HepG2 (cell line): ENCODE data around the gene ZNF556. TPM values are rescaled to one million over a fixed set of nuclear protein-coding genes. Genes with fewer than 3 reads are reported as not detected.

Source experiments
- ATF1 ChIP-seq: IDR thresholded peaks from 2 replicates; pipeline ENCODE4 v1.6.1; 2016; ENCODE audit warnings: mild to moderate bottlenecking, control low read depth
- CSRNP1 ChIP-seq: sonication (generic); formaldehyde crosslinking; IDR thresholded peaks from 2 replicates; pipeline ENCODE4 v1.8.1; 2023; ENCODE audit warnings: mild to moderate bottlenecking, missing genetic modification reagents
- ERF ChIP-seq: IDR thresholded peaks from 2 replicates; pipeline ENCODE4 v1.6.1; 2018; ENCODE audit warnings: missing biosample characterization, missing genetic modification reagents
- FOXA3 ChIP-seq: IDR thresholded peaks from 2 replicates; pipeline ENCODE4 v1.6.1; 2016; ENCODE audit warnings: missing genetic modification reagents, missing compliant biosample characterization
- HMGXB3 ChIP-seq: sonication (generic); formaldehyde crosslinking; IDR thresholded peaks from 2 replicates; pipeline ENCODE4 v1.4.0; 2020; ENCODE audit warnings: missing genetic modification reagents, borderline replicate concordance
- HOMEZ ChIP-seq: IDR thresholded peaks from 2 replicates; pipeline ENCODE4 v1.6.1; 2016; ENCODE audit warnings: low read depth
- HOXA5 ChIP-seq: sonication (generic); formaldehyde crosslinking; IDR thresholded peaks from 2 replicates; pipeline ENCODE4 v1.4.0; 2020; ENCODE audit warnings: missing genetic modification reagents
- KDM3A ChIP-seq: IDR thresholded peaks from 2 replicates; pipeline ENCODE4 v1.6.1; 2018; ENCODE audit warnings: low read depth, missing compliant biosample characterization
- MED1 ChIP-seq: sonication (generic); formaldehyde crosslinking; IDR thresholded peaks from 2 replicates; pipeline ENCODE4 v1.4.0; 2020; ENCODE audit warnings: missing genetic modification reagents
- SAP130 ChIP-seq: IDR thresholded peaks from 2 replicates; pipeline ENCODE4 v1.6.1; 2016; ENCODE audit warnings: low read depth
- SYNCRIP ChIP-seq: fragments of 200-400 bp; formaldehyde crosslinking; IDR thresholded peaks from 2 replicates; pipeline ENCODE4 v1.6.1; 2018; ENCODE audit warnings: mild to moderate bottlenecking, low read depth, low read length; ENCODE audit not compliant: insufficient read depth
- ZMYM2 ChIP-seq: sonication (generic); formaldehyde crosslinking; IDR thresholded peaks from 2 replicates; pipeline ENCODE4 v1.8.0; 2022; ENCODE audit warnings: mild to moderate bottlenecking, missing genetic modification reagents
- ZMYM3 ChIP-seq: sonication (generic); formaldehyde crosslinking; IDR thresholded peaks from 2 replicates; pipeline ENCODE4 v1.5.1; 2020; ENCODE audit warnings: mild to moderate bottlenecking, missing genetic modification reagents
- ZMYM4 ChIP-seq: sonication (generic); formaldehyde crosslinking; IDR thresholded peaks from 2 replicates; pipeline ENCODE4 v1.8.1; 2023; ENCODE audit warnings: mild to moderate bottlenecking, missing genetic modification reagents
- ZNF615 ChIP-seq: sonication (generic); formaldehyde crosslinking; IDR thresholded peaks from 2 replicates; pipeline ENCODE4 v1.5.0; 2020; ENCODE audit warnings: mild to moderate bottlenecking, missing genetic modification reagents, borderline replicate concordance
- ZNF790 ChIP-seq: sonication (generic); formaldehyde crosslinking; IDR thresholded peaks from 2 replicates; pipeline ENCODE4 v1.8.0; 2022; ENCODE audit warnings: missing genetic modification reagents, mild to moderate bottlenecking, borderline replicate concordance
- polyA plus RNA-seq, 8 experiments: library from polyadenylated mRNA; depleted of rRNA in 3 of 8; stranded (reverse) in 7 of 8; unstranded in 1 of 8; fragments of >200 nt; fragmentation: Illumina TruSeq in 4 of 8; extraction: Trizol in 4 of 8; gene quantifications; 2 replicates each; pipeline versions ENCODE4 v1.2.1 to v1.2.3, GENCODE V29; 2011 to 2016; ENCODE audit warnings: low read depth in 4 of 8, missing spikeins in 1 of 8, mixed read lengths in 1 of 8; ENCODE audit not compliant: insufficient read depth in 1 of 8
- total RNA-seq, 5 experiments: library from RNA; depleted of rRNA; stranded (reverse); fragments of >200 nt; fragmentation: Illumina TruSeq; extraction: Trizol; gene quantifications; 2 replicates each; pipeline ENCODE4 v1.2.3, GENCODE V29; 2016; ENCODE audit warnings: low read depth in 1 of 5
- TF ChIP-seq, protein P1 (sequence below): sonication (generic); formaldehyde crosslinking; IDR thresholded peaks from 2 replicates; pipeline ENCODE4 v1.4.0; 2020; ENCODE audit warnings: missing genetic modification reagents

Gene ZNF556
- total and polyA plus RNA-seq, 2 of the 13 experiments (the other 11 are each of a cell fraction or from before 2014, with no cell fraction given): 4.2 to 28.6 TPM

DNA sequence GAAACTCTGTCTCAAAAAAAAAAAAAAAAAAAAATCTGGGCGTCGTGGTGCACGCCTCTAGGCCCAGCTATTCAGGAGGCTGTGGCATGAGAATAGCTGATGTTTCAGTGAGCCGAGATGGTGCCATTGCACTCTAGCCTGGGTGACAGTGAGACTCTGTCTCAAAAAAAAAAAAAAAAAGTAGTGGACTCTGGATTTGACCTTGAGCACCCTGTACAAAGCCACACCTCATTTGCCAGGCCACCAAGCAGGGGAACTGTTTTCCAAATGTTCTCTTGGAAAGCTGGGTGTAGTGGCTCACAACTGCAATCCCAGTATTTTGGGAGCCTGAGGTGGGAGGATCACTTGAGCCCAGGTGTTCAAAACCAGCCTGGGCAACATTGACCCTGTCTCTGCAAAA, 29.7 kb upstream of the ZNF556 start (continued):
- TF ChIP-seq CSRNP1 (0 out of 2 replicates have a peak, but pooled peaks have one; percentile 20), HOXA5 (CRISPR knock-in tag) (0 out of 2 replicates have a peak, but pooled peaks have one; percentile 33), ZMYM4 (CRISPR knock-in tag) (0 out of 2 replicates have a peak, but pooled peaks have one; percentile 21), ZMYM3 (CRISPR knock-in tag) (peak; percentile 60; the same call in 1 of the 2 replicates), FOXA3 (CRISPR knock-in tag) (no peak; the same call in 1 of the 2 replicates), HMGXB3 (0 out of 2 replicates have a peak, but pooled peaks have one; percentile 74), SYNCRIP (no peak), ZMYM2 (CRISPR knock-in tag) (peak; percentile 18; the same call in 1 of the 2 replicates), ATF1 (CRISPR knock-in tag) (0 out of 2 replicates have a peak, but pooled peaks have one; percentile 32), ZNF790 (CRISPR knock-in tag) (no peak), SAP130 (CRISPR knock-in tag) (peak; percentile 58), ERF (CRISPR knock-in tag) (0 out of 2 replicates have a peak, but pooled peaks have one; percentile 28), KDM3A (CRISPR knock-in tag) (0 out of 2 replicates have a peak, but pooled peaks have one; percentile 21), ZNF615 (no peak), MED1 (CRISPR knock-in tag) (peak; percentile 43), HOMEZ (CRISPR knock-in tag) (peak; percentile 31; the same call in 1 of the 2 replicates)
- TF ChIP-seq, protein P1, sequence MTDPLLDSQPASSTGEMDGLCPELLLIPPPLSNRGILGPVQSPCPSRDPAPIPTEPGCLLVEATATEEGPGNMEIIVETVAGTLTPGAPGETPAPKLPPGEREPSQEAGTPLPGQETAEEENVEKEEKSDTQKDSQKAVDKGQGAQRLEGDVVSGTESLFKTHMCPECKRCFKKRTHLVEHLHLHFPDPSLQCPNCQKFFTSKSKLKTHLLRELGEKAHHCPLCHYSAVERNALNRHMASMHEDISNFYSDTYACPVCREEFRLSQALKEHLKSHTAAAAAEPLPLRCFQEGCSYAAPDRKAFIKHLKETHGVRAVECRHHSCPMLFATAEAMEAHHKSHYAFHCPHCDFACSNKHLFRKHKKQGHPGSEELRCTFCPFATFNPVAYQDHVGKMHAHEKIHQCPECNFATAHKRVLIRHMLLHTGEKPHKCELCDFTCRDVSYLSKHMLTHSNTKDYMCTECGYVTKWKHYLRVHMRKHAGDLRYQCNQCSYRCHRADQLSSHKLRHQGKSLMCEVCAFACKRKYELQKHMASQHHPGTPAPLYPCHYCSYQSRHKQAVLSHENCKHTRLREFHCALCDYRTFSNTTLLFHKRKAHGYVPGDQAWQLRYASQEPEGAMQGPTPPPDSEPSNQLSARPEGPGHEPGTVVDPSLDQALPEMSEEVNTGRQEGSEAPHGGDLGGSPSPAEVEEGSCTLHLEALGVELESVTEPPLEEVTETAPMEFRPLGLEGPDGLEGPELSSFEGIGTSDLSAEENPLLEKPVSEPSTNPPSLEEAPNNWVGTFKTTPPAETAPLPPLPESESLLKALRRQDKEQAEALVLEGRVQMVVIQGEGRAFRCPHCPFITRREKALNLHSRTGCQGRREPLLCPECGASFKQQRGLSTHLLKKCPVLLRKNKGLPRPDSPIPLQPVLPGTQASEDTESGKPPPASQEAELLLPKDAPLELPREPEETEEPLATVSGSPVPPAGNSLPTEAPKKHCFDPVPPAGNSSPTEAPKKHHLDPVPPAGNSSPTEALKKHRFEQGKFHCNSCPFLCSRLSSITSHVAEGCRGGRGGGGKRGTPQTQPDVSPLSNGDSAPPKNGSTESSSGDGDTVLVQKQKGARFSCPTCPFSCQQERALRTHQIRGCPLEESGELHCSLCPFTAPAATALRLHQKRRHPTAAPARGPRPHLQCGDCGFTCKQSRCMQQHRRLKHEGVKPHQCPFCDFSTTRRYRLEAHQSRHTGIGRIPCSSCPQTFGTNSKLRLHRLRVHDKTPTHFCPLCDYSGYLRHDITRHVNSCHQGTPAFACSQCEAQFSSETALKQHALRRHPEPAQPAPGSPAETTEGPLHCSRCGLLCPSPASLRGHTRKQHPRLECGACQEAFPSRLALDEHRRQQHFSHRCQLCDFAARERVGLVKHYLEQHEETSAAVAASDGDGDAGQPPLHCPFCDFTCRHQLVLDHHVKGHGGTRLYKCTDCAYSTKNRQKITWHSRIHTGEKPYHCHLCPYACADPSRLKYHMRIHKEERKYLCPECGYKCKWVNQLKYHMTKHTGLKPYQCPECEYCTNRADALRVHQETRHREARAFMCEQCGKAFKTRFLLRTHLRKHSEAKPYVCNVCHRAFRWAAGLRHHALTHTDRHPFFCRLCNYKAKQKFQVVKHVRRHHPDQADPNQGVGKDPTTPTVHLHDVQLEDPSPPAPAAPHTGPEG (CRISPR knock-in tag): 0 out of 2 replicates have a peak, but pooled peaks have one; percentile 30
